HG02938 (cell line): ENCODE measurements around the gene CERS6.
"Not testable (repeated sequence)": the region's sequence is repeated elsewhere in the genome, so short reads cannot be mapped to it uniquely, and the experiment has no call there.

Experiments
- ATAC-seq: cut with Tn5 transposase; IDR thresholded peaks from one replicate; pipeline ENCODE4 v1.9.1; 2021; ENCODE audit warnings: mild to moderate bottlenecking, moderate library complexity; ENCODE audit not compliant: unreplicated experiment

Gene CERS6

DNA sequence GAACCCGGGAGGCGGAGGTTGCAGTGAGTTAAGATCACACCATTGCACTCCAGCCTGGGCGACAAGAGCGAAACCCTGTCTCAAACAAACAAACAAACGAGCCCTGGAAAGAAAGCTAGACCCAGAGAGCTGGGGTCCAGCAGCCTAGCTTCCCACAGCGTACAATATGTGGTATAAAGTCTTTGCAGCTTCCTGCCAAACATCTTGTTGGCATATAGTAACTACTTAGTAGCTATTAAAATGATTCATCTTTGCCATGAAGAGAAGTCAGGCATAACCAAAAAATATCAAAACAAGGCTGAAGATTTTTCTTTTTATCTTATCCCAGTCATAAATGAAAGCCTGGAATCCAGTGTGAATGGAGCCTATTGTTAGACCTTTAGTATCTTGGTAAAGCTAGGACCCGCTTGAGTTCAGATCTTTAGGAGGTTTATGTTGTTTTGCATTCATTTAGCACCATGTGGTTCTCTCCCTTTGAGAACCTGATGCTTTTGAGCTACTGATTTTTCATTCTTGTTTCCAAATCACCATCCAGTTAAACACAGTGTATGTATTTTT lies 206.7 kb downstream of the CERS6 start:
- ATAC-seq, result no peak

DNA sequence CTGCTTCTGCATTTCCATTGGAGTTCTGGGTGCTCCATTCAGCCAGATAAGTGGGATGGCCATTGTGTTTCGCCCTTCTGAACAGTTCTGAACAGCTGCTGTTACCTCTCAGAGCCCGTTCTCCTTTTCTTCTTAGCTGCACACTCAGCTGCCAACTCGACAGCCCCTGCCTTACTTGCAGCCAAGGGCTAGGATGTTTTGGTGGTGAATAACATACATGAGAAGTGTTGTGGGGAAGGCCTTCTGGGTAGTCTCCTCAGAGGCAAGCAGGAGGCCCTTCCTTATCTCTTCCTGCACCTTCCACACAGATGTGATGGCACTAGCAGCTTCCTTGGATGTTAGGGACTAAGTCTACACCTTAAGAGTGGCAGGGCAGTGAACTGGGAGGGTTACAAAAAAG lies 207.9 kb downstream of the CERS6 start:
- no peak for ATAC-seq

DNA sequence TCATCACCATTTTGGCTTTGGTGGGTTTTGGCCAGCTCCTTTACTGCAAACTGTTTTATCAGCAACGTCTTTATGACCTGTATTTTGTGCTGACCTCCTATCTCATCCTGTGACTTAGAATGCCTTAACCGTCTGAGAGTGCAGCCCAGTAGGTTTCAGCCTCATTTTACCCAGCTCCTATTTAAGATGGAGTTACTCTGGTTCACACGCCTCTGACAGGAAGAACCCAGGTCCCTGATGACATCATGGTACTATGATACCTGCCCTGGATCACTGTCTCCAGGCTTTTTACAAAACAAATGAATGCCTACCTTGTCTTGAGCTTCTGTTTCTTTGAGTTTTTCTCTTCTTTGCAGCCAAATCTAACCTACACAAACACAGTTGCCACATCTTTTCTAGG lies 208.6 kb downstream of the CERS6 start:
- not testable (repeated sequence) for ATAC-seq

DNA sequence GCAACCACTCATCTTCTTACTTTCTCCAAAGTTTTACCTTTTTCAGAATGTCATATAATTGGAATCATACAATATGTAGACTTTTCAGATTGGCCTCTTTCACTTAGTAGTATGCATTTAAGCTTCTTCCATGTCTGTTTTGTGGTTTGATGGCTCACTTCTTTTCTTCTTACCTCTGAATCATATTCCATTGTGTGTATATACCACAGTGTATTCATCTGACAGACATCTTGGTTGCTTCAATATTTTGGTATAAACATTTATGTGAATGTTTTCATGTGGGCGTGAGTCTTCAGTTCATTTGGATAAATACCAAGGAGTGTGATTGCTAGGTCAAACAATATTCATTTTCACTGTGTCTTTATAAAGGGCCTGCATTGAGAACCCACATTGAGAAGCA lies 210.3 kb downstream of the CERS6 start:
- ATAC-seq, result no peak

DNA sequence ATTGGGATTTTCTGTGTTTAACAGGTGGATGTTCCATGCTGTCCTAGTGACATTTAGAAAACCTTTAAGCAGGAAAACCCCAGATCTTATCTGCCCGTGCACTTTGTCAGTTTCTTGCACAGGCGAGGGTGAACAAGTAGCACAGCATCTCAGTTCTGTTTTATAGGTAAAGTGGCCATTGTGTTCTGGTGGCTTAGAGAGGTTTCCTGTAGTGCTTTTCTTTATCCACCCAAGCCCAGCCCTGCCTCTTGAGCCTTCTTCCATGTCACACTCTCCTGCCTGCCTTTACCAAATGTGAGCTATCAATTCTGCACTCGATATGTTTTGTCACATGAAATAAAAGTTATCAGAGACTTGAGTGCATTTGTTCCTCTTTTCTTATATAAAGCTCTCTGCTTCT lies 211.1 kb downstream of the CERS6 start:
- ATAC-seq, result no peak

GRCh38 chr2:168669151-168669550 lies 213.1 kb downstream of the CERS6 start:
- ATAC-seq, result no peak

DNA sequence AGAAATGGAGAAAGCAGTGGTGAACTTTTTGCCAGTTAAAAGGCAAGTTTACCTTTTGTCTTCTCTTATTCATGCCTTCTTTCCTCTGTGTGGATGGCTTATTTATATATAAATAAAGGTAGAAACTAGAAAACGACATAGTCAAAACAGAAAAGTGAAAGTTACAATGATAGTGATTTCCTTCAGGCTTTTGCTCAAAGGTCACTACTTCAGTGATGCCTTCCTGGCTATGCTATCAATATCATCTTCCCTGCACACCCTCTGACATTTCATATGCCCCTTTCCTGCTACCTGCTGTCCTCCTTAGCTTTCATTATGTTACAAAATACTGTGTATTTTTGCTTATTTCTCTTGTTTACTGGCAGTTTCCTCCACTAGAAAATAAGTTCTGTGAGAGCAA lies 214.4 kb downstream of the CERS6 start:
- no peak for ATAC-seq

GRCh38 chr2:168671932-168672331 lies 215.9 kb downstream of the CERS6 start:
- no peak for ATAC-seq

DNA sequence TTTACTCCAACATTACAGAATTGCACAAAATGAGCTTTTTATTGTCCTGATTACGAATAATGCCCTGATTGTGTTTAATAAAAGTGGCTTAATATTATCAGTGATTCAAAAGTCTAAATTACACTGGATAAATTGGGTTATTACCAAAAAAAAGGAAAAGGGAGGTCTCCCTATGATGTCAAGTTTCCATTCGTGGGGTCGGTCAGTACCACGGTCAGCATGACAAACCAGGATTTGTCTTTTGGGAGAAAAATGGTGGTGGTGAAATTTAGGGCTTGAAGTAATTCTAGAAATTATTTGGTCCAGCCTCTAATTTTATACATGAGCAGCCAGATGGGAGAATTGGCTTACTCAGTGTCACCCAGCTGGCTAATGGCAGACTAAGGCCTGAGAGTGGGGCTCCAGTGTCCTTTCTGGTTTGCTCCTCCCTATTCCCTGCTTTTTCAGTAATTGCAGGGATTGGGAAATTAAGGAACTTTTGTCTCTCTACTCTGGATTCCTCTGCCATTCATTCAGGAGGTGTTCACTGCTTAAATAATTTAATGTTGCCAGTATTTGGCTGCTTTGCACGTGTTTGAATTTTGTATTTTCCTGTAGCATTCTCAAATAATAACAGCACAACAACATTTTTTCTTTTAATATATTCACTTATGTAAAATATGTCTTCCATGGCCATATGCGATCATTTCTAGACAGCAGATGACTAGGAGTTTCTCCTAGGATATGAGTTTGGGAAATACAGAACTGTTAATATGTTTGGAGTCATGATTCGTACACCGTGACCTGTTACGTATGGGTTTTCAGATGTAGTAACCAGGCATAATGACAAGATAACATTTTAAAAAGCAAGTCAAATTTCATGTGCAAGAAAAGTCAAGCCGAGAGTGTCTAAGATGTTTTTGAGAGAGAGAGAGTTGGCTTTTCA lies 217.5 kb downstream of the CERS6 start:
- ATAC-seq, result no peak

DNA sequence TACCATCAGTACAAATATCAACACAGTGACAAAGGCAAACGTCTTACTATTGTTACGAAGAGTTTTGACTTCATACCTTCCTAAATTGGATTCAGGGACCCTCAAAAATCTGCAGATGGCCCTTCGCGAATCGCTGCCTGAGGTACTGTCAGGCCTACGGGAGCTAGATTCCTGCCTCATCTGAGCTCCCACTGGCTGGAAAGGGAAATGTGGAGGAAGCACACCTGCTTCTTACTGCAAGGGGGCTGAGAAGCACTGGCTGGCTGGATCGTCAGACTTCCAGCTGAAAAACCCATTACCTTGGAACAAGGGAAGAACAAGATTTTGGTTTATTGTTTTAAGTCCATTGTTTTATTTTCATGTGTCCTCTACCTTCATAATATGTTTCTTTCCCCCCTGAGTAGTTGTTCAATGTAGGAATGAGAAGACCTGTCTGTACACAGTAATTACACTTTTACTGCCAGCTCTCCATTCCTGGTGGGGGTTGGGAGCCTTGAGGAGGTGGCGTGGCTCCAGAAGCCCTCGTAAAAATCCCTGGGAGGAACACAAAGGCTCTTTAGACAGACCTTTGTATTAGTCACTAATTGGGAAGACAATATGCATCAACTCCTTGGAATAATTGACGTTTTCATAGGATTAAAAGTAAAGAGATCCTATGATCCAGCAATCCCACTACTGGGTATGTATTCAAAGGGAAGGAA lies 222.2 kb downstream of the CERS6 start:
- ATAC-seq, result no peak

DNA sequence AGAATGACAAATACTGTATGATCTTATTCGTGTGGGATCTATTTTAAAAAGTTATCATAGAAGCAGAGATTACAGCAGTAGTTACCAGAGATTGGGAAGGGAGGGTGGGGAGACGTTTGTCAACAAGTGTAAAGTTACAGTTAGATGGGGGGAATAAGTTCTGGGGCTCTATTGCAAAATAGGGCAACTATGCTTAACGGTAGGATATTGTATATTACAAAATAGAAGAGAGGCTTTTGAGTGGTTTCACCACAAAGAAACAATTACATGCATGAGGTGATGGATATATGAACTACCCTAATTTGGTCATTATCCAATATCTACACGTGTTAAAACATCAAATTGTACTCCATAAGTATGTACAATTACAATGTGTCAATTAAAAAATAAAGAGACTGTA lies 223.0 kb downstream of the CERS6 start:
- no peak for ATAC-seq

- no peak for ATAC-seq
Measured at GRCh38 chr2:168679741-168680310, 223.8 kb downstream of the CERS6 start.

GRCh38 chr2:168683996-168684395 lies 227.9 kb downstream of the CERS6 start:
- ATAC-seq, result no peak

- no peak for ATAC-seq
Measured at GRCh38 chr2:168684921-168685599, 229.0 kb downstream of the CERS6 start.

DNA sequence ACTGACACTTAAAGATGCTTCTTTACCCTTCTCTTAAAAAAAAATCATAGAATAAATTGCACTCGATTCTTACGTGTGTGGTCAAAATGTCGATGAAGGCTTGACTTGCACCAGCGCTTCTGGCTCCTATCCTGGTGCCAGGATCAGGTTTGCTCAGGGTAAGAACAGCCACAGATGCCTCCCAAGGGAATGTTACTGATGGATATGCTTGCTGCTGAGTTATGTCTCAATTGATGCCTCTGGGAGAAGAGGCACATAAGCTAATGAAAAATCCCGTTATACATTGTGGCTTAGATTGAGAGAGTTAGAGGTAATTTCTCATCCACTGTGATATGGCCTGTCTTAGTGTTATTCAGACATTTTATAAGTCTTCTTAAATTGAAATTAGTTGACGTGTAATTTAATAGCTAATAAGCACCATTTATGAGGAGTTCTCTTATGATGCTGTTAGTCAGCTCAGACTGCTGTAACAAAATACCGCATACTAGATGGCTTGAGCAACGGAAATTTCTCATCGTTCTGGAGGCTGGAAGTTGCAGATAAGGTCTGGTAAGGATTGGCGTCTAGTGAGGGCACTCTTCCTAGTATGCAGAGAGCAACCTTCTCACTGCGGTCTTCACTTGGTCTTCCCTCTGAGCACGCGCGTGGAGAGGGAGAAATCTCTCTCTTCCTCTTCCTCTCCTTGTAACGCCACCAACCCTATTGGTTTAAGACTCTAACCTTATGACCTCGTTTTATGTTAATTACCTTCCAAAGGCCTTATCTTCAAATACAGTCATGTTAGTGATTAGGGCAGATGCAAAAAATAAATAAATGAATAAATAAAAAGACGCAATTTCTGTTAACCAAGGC lies 229.8 kb downstream of the CERS6 start:
- no peak for ATAC-seq

- ATAC-seq, result no peak
Measured at GRCh38 chr2:168686452-168687191, 230.6 kb downstream of the CERS6 start.

- no peak for ATAC-seq
Measured at GRCh38 chr2:168687314-168687713, 231.2 kb downstream of the CERS6 start.

DNA sequence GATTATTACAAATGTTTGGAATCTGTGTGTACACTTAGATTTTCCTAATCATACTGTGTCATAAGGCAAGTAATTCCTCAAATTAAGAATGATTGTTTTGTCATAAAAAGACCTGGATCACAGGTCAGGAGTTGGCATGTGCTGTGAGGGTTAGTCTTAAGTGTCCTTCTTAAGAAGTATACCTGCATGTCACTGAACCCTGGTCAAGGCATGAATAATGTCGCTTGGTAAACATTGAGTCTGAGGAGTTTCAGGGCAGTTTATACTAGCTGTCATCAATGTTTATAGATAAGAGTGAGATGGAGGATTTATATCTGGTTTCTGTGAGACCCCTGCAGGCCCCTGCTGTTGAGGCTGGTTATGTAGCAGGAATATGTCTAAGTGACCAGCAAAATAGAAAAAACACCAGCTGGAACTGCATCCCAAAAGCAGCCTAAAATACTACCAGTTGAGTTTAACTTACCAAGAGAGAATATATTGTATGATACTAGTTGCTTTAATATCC lies 234.4 kb downstream of the CERS6 start:
- no peak for ATAC-seq

DNA sequence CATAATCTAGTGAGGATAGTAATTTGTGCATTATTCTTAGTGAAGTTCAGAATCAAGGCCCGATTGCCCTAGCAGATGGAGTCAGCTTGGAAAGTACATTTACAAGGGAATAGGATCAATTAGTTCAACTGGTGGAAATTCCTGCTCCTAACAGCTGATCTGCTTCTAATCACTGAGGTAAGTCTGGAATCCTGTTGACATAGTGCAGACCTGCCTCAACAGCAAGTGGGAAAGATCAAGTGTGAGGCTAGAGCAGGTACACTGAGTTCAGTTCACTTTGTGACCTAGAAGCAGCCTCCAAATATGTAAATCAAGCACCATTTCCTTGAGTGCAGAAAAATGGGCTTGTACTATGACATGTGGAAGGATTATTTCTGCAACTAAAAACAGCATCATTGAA lies 235.1 kb downstream of the CERS6 start:
- no peak for ATAC-seq
